ENCODE results near the gene SMAP1. TPM values are rescaled to one million over a fixed set of nuclear protein-coding genes. Genes with fewer than 3 reads are reported as not detected.

The SMAP1 gene
- polyA plus RNA-seq, 3 donors, result 12.6 to 22.1 (median 20.3) TPM

- Histone ChIP-seq H3K4me2 (replicated peaks; ENCODE audit: extremely low read depth, low read length, poor library complexity, severe bottlenecking) (no peak overlapping the region), H3K79me2 (ENCODE audit: insufficient read depth, low read length) (no peaks in the 10 kb centered on the region), H3K4me1 (ENCODE audit: control insufficient read depth in 1 of 2, insufficient read depth in 2 of 2, low read length in 2 of 2) (no peaks in the 10 kb centered on the region), H3K9ac (ENCODE audit: insufficient read depth, low read length, poor library complexity, severe bottlenecking) (no peak overlapping the region), H3K9me3 (replicated peaks in 1 of 2; ENCODE audit: control insufficient read depth in 1 of 2, insufficient read depth in 1 of 2, low read length in 2 of 2) (no peaks in the 10 kb centered on the region), H3K27me3 (ENCODE audit: control insufficient read depth in 2 of 2, insufficient read depth in 2 of 2, low read length in 2 of 2) (no peaks in the 10 kb centered on the region), H3K27ac (ENCODE audit: low read depth in 1 of 2, low read length in 2 of 2) (no peak overlapping the region), H3K4me3 (replicated peaks in 1 of 3; ENCODE audit: low read depth in 2 of 3, low read length in 3 of 3) (no peak overlapping the region), H4K20me1 (ENCODE audit: insufficient read depth, low read length) (no peaks in the 10 kb centered on the region), H3K36me3 (replicated peaks in 1 of 2; ENCODE audit: control insufficient read depth in 1 of 2, insufficient read depth in 2 of 2, low read length in 2 of 2) (no peaks in the 10 kb centered on the region), H2AFZ (ENCODE audit: insufficient read depth, low read depth, low read length, poor library complexity, severe bottlenecking) (no peak overlapping the region)
- peak; percentile 88 for TF ChIP-seq CTCF (IDR thresholded peaks at IDR 0.05)
- intact Hi-C loops (cut with micrococcal nuclease), result loop anchor here (2.0 to 10.0 kb wide), 4 partner anchors 177 to 364 kb away; no protein-coding TSS in a partner anchor
- WGBS (ENCODE audit: insufficient coverage), result 22% methylated on average over 10 of the region's 17 CpGs
- no peaks in the 10 kb centered on the region for H3K36me3 Mint-ChIP-seq
- peak; percentile 17 to 41 (median 33) for DNase-seq
- no peak overlapping the region for H3K4me3 Mint-ChIP-seq
- H3K9me3 Mint-ChIP-seq, result peaks cover 0 to 2% (median 0%) of the 10 kb centered on the region in 7 donors
- no peaks in the 10 kb centered on the region for H3K4me1 Mint-ChIP-seq
- H3K27ac Mint-ChIP-seq, result no peak overlapping the region
- H3K27me3 Mint-ChIP-seq (ENCODE audit: low read depth in 3 of 3), result peaks cover 2 to 5% (median 5%) of the 10 kb centered on the region in 3 donors
These were observed 216.6 kb downstream of the SMAP1 start for GRCh38 chr6:70884074-70884983.

- H3K9me3 ChIP-seq (replicated peaks in 1 of 2; ENCODE audit: control insufficient read depth in 1 of 2, insufficient read depth in 1 of 2, low read length in 2 of 2), result no peaks in the 10 kb centered on the region
- no peak for TF ChIP-seq CTCF (IDR thresholded peaks at IDR 0.05)
- no peak overlapping the region for H3K4me3 Mint-ChIP-seq
- H3K36me3 Mint-ChIP-seq, result no peaks in the 10 kb centered on the region
- no peaks in the 10 kb centered on the region for H3K4me1 ChIP-seq (ENCODE audit: control insufficient read depth in 1 of 2, insufficient read depth in 2 of 2, low read length in 2 of 2)
- H3K9me3 Mint-ChIP-seq, result peaks cover 0 to 1% (median 0%) of the 10 kb centered on the region in 7 donors
- H3K27me3 Mint-ChIP-seq (ENCODE audit: low read depth in 3 of 3), result peaks cover 0 to 2% (median 2%) of the 10 kb centered on the region in 3 donors
- no peak for DNase-seq
- no peak overlapping the region for H3K4me2 ChIP-seq (replicated peaks; ENCODE audit: extremely low read depth, low read length, poor library complexity, severe bottlenecking)
- H3K27me3 ChIP-seq (ENCODE audit: control insufficient read depth in 2 of 2, insufficient read depth in 2 of 2, low read length in 2 of 2), result no peaks in the 10 kb centered on the region
- H3K36me3 ChIP-seq (replicated peaks in 1 of 2; ENCODE audit: control insufficient read depth in 1 of 2, insufficient read depth in 2 of 2, low read length in 2 of 2), result no peaks in the 10 kb centered on the region
- intact Hi-C loops (cut with micrococcal nuclease), result loop anchor here in 1 of 2 donors (10.0 kb wide), 2 partner anchors 181 to 361 kb away; no protein-coding TSS in a partner anchor
- 100% methylated on average over 1 of the region's 2 CpGs for WGBS (ENCODE audit: insufficient coverage)
- H2AFZ ChIP-seq (ENCODE audit: insufficient read depth, low read depth, low read length, poor library complexity, severe bottlenecking), result no peak overlapping the region
- no peaks in the 10 kb centered on the region for H3K4me1 Mint-ChIP-seq
- H3K27ac Mint-ChIP-seq, result no peak overlapping the region
- no peaks in the 10 kb centered on the region for H3K79me2 ChIP-seq (ENCODE audit: insufficient read depth, low read length)
- no peak overlapping the region for H3K27ac ChIP-seq (ENCODE audit: low read depth in 1 of 2, low read length in 2 of 2)
- H4K20me1 ChIP-seq (ENCODE audit: insufficient read depth, low read length), result no peaks in the 10 kb centered on the region
- no peak overlapping the region for H3K9ac ChIP-seq (ENCODE audit: insufficient read depth, low read length, poor library complexity, severe bottlenecking)
- H3K4me3 ChIP-seq (replicated peaks in 1 of 3; ENCODE audit: low read depth in 2 of 3, low read length in 3 of 3), result no peak overlapping the region
These were observed 218.4 kb downstream of the SMAP1 start for GRCh38 chr6:70886071-70886470.
